Peyer's patch (tissue), 4 donors: ENCODE results near the gene SCN1A. TPM values are rescaled to one million over a fixed set of nuclear protein-coding genes. Genes with fewer than 3 reads are reported as not detected.

Experiments used
- DNase-seq, 3 donors: peaks; one replicate each; pipeline ENCODE4 v3.0.0-alpha.2; 2017 to 2019
- H3K27ac ChIP-seq, 4 donors: fragments of 200-600 bp; sonication (generic); one replicate each; pipeline ENCODE4 v1.5.1; 2016 to 2019
- H3K27me3 ChIP-seq, 2 donors: fragments of 200-600 bp; sonication (generic); one replicate each; pipeline ENCODE4 v1.5.1; 2019
- H3K36me3 ChIP-seq, 3 donors: fragments of 200-600 bp; sonication (generic); one replicate each; pipeline ENCODE4 v1.5.1; 2016 to 2019
- H3K4me1 ChIP-seq, 4 donors: fragments of 200-600 bp; sonication (generic); one replicate each; pipeline ENCODE4 v1.5.1; 2016 to 2019
- H3K4me3 ChIP-seq, 4 donors: fragments of 200-600 bp; sonication (generic); 1 replicate in 3 of 4; 2 replicates in 1 of 4; pipeline ENCODE4 v1.5.1; 2016 to 2019; ENCODE audit warnings: mild to moderate bottlenecking in 1 of 4
- H3K9me3 ChIP-seq, 4 donors: fragments of 200-600 bp; sonication (generic); one replicate each; pipeline ENCODE4 v1.5.1; 2016 to 2019; ENCODE audit warnings: mild to moderate bottlenecking in 1 of 4
- POLR2A ChIP-seq, 2 donors: fragments of 450-650 bp; IDR thresholded peaks; one replicate each; pipeline ENCODE4 v1.5.1; 2017; ENCODE audit warnings: antibody characterized with exemption in 2 of 2, mild to moderate bottlenecking in 2 of 2, moderate library complexity in 2 of 2
- total RNA-seq, 4 donors: library from RNA; depleted of rRNA; stranded (reverse); fragments of >200 nt; gene quantifications; one replicate each; pipeline ENCODE4 v1.1.0, GENCODE V29; 2016
- TF ChIP-seq, protein P1 (sequence below), 6 experiments: fragments of 450-650 bp in 4 of 6; fragments of 200-600 bp in 2 of 6; sonication (generic) in 1 of 6; IDR thresholded peaks; one replicate each; pipeline ENCODE4 v1.5.1; 2017 to 2019; ENCODE audit warnings: antibody characterized with exemption in 6 of 6, mild to moderate bottlenecking in 3 of 6, moderate library complexity in 1 of 6

The SCN1A gene
- total RNA-seq, 4 donors from 2014 or later: not detected

DNA sequence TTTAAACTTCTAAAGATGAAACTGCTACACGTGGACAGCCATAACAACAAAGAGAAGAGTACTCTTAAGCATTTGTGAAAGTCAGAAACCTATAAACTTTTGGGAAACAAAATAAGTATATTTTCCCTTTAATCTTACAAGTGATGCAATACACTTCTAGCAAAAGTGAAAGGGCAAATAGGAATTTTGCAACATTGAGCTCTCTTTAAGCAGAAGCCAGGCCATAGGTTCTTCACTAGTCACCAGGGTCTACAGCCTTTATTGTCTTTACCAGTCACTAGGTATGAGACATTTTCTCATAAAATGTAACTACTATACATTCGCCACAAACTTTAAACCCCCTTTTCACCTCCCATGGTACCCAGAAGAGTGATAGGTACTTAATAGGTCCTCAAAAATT is 37.5 kb downstream of the SCN1A start:
- TF ChIP-seq, protein P1, sequence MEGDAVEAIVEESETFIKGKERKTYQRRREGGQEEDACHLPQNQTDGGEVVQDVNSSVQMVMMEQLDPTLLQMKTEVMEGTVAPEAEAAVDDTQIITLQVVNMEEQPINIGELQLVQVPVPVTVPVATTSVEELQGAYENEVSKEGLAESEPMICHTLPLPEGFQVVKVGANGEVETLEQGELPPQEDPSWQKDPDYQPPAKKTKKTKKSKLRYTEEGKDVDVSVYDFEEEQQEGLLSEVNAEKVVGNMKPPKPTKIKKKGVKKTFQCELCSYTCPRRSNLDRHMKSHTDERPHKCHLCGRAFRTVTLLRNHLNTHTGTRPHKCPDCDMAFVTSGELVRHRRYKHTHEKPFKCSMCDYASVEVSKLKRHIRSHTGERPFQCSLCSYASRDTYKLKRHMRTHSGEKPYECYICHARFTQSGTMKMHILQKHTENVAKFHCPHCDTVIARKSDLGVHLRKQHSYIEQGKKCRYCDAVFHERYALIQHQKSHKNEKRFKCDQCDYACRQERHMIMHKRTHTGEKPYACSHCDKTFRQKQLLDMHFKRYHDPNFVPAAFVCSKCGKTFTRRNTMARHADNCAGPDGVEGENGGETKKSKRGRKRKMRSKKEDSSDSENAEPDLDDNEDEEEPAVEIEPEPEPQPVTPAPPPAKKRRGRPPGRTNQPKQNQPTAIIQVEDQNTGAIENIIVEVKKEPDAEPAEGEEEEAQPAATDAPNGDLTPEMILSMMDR (IDR thresholded peaks at IDR 0.05): no peak
- TF ChIP-seq POLR2A (IDR thresholded peaks at IDR 0.05): no peak
- DNase-seq: no peak
- H3K36me3 ChIP-seq: no peaks in the 10 kb centered on the region
- no peaks in the 10 kb centered on the region for H3K27me3 ChIP-seq
- H3K4me1 ChIP-seq: no peaks in the 10 kb centered on the region
- no peaks in the 10 kb centered on the region for H3K9me3 ChIP-seq
- no peak overlapping the region for H3K4me3 ChIP-seq
- no peak overlapping the region for H3K27ac ChIP-seq

DNA sequence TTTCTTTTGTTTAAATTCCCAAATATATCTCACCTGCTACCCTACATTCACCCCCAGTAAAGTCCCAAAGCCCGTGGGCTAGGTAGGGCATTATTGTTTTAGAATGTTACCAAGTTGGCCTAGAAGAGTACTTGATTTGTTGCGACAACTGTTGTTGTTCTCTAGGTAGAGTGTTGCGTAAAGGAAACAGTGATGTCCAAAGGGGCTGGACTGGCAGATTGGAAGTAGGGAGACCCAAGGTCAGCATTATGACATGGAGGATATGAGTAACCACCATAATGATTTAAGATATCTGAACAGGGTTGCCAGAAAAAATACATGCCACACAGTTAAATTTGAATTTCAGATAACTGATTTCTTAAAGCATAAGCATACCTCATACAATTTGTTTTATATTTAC is 39.2 kb downstream of the SCN1A start:
- Histone ChIP-seq H3K27me3 (no peaks in the 10 kb centered on the region), H3K4me3 (no peak overlapping the region), H3K4me1 (no peaks in the 10 kb centered on the region), H3K9me3 (no peaks in the 10 kb centered on the region), H3K27ac (no peak overlapping the region), H3K36me3 (no peaks in the 10 kb centered on the region)
- DNase-seq: no peak
- TF ChIP-seq, protein P1 (IDR thresholded peaks at IDR 0.05): no peak

DNA sequence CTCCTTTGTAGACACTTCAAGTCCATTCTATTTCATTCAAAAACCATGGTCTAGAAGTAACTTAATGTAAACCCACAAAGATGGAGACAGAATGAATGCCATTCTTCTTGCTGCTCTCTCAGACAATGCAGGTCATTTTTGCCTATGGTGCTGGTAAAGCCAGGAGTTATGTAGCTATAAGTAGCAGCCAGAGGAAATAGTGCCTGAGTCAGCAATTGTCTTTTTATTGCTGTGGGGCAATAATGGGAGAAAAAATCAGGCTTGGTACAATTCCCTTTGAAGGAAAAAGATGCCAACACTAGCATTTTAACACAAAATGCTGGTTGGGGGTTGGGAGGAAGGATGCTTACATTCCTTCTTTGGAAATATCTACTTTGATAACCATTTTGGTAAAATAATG is 43.5 kb downstream of the SCN1A start:
- no peaks in the 10 kb centered on the region for H3K4me1 ChIP-seq
- H3K9me3 ChIP-seq: no peaks in the 10 kb centered on the region
- no peaks in the 10 kb centered on the region for H3K27me3 ChIP-seq
- H3K27ac ChIP-seq: no peak overlapping the region
- no peaks in the 10 kb centered on the region for H3K36me3 ChIP-seq
- DNase-seq: no peak
- TF ChIP-seq, protein P1 (IDR thresholded peaks at IDR 0.05): no peak
- TF ChIP-seq POLR2A (IDR thresholded peaks at IDR 0.05): no peak
- H3K4me3 ChIP-seq: no peak overlapping the region

DNA sequence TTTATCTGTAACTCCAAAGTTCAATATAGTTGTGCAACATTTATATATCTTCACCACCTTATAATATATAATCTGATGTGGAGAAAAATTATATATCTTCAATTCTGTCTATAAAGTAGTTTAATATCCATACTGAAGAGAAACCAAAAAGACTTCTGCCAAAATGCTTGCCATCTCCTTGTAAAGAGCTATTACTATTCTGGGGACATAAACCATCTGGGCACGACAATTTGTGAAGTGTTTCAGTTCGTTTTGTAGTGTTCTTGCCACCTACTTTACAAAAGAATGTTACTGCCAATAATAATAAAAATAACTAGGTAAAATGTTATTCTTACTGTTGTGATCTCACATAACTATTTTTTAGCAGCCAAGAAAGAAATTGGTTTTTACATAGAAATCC is 45.1 kb downstream of the SCN1A start:
- Histone ChIP-seq H3K4me1 (no peaks in the 10 kb centered on the region), H3K36me3 (no peaks in the 10 kb centered on the region), H3K9me3 (no peaks in the 10 kb centered on the region), H3K27ac (no peak overlapping the region), H3K27me3 (no peaks in the 10 kb centered on the region), H3K4me3 (no peak overlapping the region)
- TF ChIP-seq POLR2A (IDR thresholded peaks at IDR 0.05): no peak
- TF ChIP-seq, protein P1 (IDR thresholded peaks at IDR 0.05): no peak
- no peak for DNase-seq

DNA sequence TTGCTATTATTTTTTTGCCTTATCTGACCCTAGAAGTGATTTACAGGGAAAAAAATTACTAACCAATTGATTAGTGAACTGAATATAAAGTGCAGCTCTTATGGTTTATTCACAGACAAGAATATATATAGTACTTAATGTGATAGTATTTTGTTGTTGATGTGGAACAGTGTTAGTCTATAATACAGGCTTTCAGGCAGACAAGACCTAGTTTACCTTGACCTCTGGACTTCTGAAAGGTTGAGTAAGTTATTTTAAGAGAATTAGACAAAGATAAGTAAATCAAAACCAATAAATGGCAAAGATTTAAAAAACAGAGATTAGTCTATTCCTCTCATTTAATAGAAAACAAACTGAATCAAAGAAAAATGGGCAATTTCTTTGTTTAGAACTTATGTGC is 46.0 kb downstream of the SCN1A start:
- no peaks in the 10 kb centered on the region for H3K27me3 ChIP-seq
- no peak overlapping the region for H3K27ac ChIP-seq
- TF ChIP-seq, protein P1 (IDR thresholded peaks at IDR 0.05): no peak
- TF ChIP-seq POLR2A (IDR thresholded peaks at IDR 0.05): no peak
- no peaks in the 10 kb centered on the region for H3K9me3 ChIP-seq
- no peaks in the 10 kb centered on the region for H3K4me1 ChIP-seq
- DNase-seq: no peak
- H3K36me3 ChIP-seq: no peaks in the 10 kb centered on the region
- no peak overlapping the region for H3K4me3 ChIP-seq

DNA sequence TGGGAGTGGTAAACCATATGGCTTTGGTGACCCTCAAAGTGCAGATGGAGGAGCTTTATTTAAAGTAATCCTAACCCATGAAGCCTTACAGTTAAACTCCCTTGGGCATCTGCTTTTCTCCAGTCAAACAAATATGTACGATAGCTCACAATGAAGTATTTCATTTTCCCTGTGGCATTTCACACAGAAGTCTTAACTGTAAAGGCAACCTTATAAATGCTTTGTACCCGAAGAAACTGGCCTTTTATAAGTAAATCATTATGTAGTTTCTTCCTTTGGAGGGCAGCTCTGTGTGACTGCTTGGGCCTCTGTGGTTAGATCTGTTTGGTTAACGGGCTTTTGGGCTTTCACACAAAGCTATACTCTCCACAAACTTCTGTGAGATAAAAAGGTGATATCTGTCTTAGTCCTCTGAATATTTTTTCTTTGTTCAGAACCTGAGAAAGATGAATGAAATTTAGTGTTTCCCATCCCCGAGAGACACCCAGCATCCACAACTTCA is 46.6 kb downstream of the SCN1A start:
- TF ChIP-seq, protein P1 (IDR thresholded peaks at IDR 0.05): no peak
- TF ChIP-seq POLR2A (IDR thresholded peaks at IDR 0.05): no peak
- H3K36me3 ChIP-seq: no peaks in the 10 kb centered on the region
- no peaks in the 10 kb centered on the region for H3K9me3 ChIP-seq
- no peaks in the 10 kb centered on the region for H3K27me3 ChIP-seq
- H3K27ac ChIP-seq: no peak overlapping the region
- no peak overlapping the region for H3K4me3 ChIP-seq
- no peak for DNase-seq
- H3K4me1 ChIP-seq: no peaks in the 10 kb centered on the region
